Skeletal muscle tissue (tissue), 4 donors: Measurements from ENCODE around the gene HDAC10. TPM values are rescaled to one million over a fixed set of nuclear protein-coding genes. Genes with fewer than 3 reads are reported as not detected.

Experiments
- H3K27ac ChIP-seq: one replicate; pipeline ENCODE4 v1.7.0; 2013; ENCODE audit warnings: mild to moderate bottlenecking, low read depth, low read length, inconsistent platforms
- H3K27me3 ChIP-seq, 3 donors: one replicate each; pipeline ENCODE4 v1.7.0; 2013; ENCODE audit warnings: low read length in 3 of 3; ENCODE audit not compliant: control insufficient read depth in 3 of 3, insufficient read depth in 3 of 3
- H3K36me3 ChIP-seq, 3 donors: one replicate each; pipeline ENCODE4 v1.7.0; 2013; ENCODE audit warnings: low read length in 3 of 3; ENCODE audit not compliant: control insufficient read depth in 3 of 3, insufficient read depth in 3 of 3
- H3K4me1 ChIP-seq, 3 donors: one replicate each; pipeline ENCODE4 v1.7.0; 2013; ENCODE audit warnings: low read length in 3 of 3, mild to moderate bottlenecking in 3 of 3; ENCODE audit not compliant: control insufficient read depth in 3 of 3, insufficient read depth in 3 of 3
- H3K4me3 ChIP-seq, 3 donors: one replicate each; pipeline ENCODE4 v1.7.0; 2013; ENCODE audit warnings: low read length in 3 of 3
- H3K9ac ChIP-seq, 3 donors: one replicate each; pipeline ENCODE4 v1.7.0; 2013; ENCODE audit warnings: low read length in 3 of 3, mild to moderate bottlenecking in 3 of 3, moderate library complexity in 2 of 3, low read depth in 1 of 3
- H3K9me3 ChIP-seq, 3 donors: one replicate each; pipeline ENCODE4 v1.7.0; 2013; ENCODE audit warnings: low read length in 3 of 3; ENCODE audit not compliant: control insufficient read depth in 3 of 3
- total RNA-seq: library from RNA; depleted of rRNA; stranded (reverse); fragments of >200 nt; gene quantifications from one replicate; pipeline ENCODE4 v1.2.3, GENCODE V29; 2014
- donor health status: Osteomylitis.

Gene HDAC10
- total RNA-seq, 1 donor from 2014 or later = 8.9 TPM

DNA sequence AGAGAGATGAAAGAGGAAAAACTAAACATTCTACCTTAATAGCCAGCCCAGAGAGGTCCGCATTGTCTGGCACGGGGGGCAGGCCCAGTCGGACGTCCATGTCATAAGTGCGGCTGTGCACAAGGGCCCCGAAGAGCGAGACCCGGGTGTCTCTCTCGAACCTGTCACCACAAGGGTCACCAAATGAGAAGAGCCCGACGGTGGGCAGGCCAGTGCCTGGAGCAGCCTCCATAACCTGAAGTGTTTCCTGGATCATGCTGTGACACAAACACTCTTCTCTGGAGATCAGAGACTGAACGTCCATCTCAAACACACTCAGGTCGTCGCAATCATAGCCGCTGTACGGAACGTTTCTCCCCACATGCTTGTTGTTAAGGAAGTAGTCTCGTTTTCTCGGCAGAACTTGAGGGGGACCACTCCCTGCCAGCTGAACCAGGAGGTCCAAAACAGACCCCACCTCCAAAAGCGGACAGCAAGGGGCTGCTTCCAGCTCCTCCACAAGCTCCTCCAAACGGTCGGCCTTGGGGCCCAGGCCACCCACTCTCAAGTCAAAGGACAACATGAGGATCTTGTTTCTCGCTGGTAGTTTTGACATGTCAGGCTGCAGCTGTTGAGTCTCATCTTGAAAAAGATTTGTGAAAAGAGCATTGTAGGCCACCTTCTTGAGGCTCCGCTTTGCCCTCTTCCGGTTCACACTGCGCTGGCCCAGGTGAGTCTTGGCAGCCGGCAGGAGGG, 7.2 kb downstream of the HDAC10 start:
- H3K4me3 ChIP-seq = peak overlapping the region; percentile 93 to 98 (median 95)
- H3K9ac ChIP-seq = peak overlapping the region; percentile 89 to 99 (median 98)
- H3K27ac ChIP-seq = peak overlapping the region; percentile 82
- H3K9me3 ChIP-seq = no peaks in the 10 kb centered on the region
- H3K27me3 ChIP-seq = no peaks in the 10 kb centered on the region
- H3K4me1 ChIP-seq = peaks cover 33 to 57% (median 47%) of the 10 kb centered on the region in 3 donors
- peaks cover 28 to 39% (median 36%) of the 10 kb centered on the region in 3 donors for H3K36me3 ChIP-seq

DNA sequence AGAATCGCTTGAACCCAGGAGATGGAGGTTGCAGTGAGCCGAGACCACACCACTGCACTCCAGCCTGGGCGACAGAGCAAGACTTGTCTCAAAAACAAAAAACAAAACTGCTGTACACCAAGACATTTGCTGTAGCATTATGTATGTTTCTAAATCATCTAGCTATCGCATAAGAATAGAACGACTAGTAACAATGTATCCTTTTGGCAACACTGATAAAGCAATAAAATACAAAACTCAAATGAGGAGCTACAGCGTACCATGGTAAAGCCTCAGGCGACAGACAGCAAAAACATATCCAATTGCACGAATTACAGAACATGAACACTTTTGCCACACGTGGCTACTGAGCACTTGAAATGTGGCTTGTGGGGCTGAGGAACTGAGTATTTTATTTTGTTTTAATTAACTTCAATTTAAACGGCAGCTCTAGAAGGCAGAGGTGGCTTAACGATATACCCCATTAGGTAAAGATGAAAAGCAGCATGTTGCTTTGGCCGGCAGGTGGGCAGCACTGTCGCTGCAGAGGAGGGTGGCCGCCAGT, 8.6 kb downstream of the HDAC10 start:
- H3K4me1 ChIP-seq = peaks cover 33 to 46% (median 41%) of the 10 kb centered on the region in 3 donors
- no peaks in the 10 kb centered on the region for H3K27me3 ChIP-seq
- peak overlapping the region; percentile 66 to 73 (median 72) for H3K4me3 ChIP-seq
- no peak overlapping the region for H3K27ac ChIP-seq
- peaks cover 28 to 35% (median 30%) of the 10 kb centered on the region in 3 donors for H3K36me3 ChIP-seq
- no peaks in the 10 kb centered on the region for H3K9me3 ChIP-seq
- H3K9ac ChIP-seq = peak overlapping the region; percentile 65 to 76 (median 66)

DNA sequence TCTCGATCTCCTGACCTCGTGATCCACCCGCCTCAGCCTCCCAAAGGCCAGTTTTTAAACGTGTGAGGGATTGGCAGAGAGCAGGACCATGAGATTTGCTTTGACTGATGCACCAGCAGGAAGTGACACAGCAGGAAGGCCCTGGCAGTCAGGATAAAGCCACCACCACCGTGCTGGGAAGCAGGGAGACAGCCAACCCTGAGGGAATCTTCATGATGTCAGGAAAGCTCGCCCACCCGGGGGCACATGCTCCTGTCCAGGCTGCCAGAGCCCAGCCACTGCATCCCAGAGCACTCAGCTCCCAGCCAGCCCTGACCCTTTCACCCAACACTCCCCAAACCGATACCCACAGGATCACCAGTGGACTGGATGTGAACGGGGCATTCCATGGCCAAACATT, 12.3 kb downstream of the HDAC10 start:
- Histone ChIP-seq H3K36me3 (peaks cover 20 to 28% (median 28%) of the 10 kb centered on the region in 3 donors), H3K27ac (no peak overlapping the region), H3K9me3 (no peaks in the 10 kb centered on the region), H3K9ac (no peak overlapping the region), H3K4me1 (peaks cover 18 to 22% (median 21%) of the 10 kb centered on the region in 3 donors), H3K27me3 (no peaks in the 10 kb centered on the region), H3K4me3 (no peak overlapping the region)

DNA sequence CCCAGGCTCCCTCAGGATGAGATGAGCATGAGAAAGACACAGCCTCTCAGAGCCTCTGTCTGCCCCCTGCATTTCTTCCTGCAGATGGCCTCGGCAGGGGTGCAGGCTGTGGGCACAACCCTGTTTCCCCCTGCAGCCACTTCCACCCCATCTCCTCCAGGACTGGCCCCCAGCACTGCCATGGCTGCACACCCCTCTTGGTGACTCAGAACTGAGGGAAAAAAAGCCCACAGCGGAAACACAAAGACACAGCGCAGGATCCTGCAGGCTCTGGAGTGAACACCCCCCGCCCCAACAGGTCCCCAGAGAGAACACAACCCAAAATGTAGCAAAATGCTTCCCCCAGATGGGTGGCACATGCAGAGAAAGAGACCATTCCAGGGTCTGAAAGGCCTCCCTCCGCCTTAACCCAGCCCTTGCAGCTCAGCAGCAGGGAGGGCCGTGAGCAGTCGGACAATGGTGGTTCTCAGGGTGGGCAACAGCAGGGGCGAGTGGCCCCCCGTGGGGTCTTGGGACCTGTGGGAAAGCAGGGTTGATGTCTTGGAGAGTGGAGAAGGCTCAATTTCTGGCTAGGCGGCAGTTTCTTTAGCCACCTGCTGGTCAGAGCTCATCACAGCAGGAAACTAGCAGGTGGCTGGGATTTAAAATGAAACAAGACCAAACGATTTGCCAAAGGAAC, 14.2 kb downstream of the HDAC10 start:
- Histone ChIP-seq H3K9ac (no peak overlapping the region), H3K4me3 (no peak overlapping the region), H3K27me3 (no peaks in the 10 kb centered on the region), H3K9me3 (no peaks in the 10 kb centered on the region), H3K4me1 (peaks cover 8 to 10% (median 8%) of the 10 kb centered on the region in 3 donors), H3K27ac (no peak overlapping the region), H3K36me3 (peaks cover 24 to 41% (median 32%) of the 10 kb centered on the region in 3 donors)

DNA sequence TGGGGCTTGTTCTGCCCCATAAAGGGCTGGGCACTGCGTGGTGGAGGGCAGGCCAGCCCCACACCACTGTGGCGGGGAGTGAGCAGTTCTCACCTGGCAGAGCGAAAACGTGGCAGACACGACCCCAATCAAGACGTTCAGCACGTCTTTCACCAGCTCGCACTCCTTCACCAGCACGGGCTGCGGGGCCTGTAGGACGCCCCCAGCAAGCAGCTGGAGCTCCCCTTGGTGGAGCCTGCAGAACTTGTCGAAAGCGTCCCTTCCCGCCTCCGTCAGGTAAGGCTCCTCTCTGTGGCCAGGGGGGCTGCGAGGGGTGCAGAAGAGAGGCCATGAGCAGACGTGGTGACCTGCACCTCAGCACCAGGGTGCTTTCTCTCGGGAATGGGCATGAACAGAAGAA, 17.8 kb downstream of the HDAC10 start:
- H3K9ac ChIP-seq = no peak overlapping the region
- no peaks in the 10 kb centered on the region for H3K4me1 ChIP-seq
- H3K4me3 ChIP-seq = no peak overlapping the region
- no peaks in the 10 kb centered on the region for H3K27me3 ChIP-seq
- H3K9me3 ChIP-seq = no peaks in the 10 kb centered on the region
- H3K36me3 ChIP-seq = peaks cover 26 to 40% (median 34%) of the 10 kb centered on the region in 3 donors
- no peak overlapping the region for H3K27ac ChIP-seq

DNA sequence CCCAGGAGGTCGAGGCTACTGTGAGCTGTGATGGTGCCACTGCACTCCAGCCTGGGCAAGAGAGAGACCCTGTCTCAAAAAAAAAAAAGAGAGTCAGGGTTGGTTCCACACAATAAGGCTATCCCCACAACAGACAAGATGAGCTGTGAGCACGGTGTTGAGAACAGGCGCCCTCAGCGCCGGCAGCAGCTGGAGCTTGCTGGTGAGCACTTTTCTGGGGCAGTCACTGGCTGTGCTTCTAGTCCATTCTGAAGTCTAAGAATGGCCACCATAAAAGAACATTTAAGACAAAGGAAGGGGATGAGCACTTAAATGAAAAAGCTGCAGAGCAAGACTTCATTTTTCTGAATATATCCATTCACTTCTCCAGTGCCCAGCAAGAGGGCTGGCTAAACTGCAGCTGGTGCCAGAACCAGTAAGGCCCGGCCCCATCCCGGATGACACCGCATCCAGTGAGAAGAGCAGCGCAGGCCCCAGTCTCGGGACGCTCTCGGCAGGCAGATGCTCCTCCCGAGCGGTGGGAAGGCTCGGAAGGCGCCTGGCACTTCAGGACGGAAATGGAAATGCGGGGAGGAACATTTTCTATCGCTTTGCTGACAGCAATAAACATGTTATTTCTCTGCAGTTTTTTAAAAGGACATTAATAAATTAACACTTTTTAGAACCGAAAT, 18.4 kb downstream of the HDAC10 start:
- Histone ChIP-seq H3K36me3 (peaks cover 28 to 44% (median 32%) of the 10 kb centered on the region in 3 donors), H3K4me3 (no peak overlapping the region), H3K27me3 (no peaks in the 10 kb centered on the region), H3K4me1 (no peaks in the 10 kb centered on the region), H3K9me3 (no peaks in the 10 kb centered on the region), H3K27ac (no peak overlapping the region), H3K9ac (no peak overlapping the region)

DNA sequence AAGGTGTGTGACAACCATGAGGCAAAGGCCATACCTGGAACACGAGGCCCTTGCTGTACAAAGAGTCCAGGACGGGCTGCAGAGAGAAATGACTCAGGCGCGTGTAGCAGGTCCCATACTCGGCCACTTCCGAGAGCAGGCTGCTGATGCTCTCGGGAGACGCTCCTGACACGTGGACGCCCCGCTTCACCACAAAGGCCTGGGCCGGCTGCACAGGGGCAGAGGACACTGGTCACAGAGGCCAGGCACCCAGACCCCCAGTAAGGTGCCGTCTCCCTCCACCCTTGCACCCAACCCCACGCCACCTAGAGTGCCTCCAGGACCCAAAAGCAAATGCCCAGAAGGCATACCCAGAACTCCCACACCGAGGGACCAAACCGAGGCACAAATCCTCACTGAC, 21.7 kb downstream of the HDAC10 start:
- Histone ChIP-seq H3K9me3 (no peaks in the 10 kb centered on the region), H3K36me3 (peaks cover 38 to 55% (median 43%) of the 10 kb centered on the region in 3 donors), H3K27ac (no peak overlapping the region), H3K4me3 (no peak overlapping the region), H3K9ac (no peak overlapping the region), H3K27me3 (no peaks in the 10 kb centered on the region), H3K4me1 (no peaks in the 10 kb centered on the region)

DNA sequence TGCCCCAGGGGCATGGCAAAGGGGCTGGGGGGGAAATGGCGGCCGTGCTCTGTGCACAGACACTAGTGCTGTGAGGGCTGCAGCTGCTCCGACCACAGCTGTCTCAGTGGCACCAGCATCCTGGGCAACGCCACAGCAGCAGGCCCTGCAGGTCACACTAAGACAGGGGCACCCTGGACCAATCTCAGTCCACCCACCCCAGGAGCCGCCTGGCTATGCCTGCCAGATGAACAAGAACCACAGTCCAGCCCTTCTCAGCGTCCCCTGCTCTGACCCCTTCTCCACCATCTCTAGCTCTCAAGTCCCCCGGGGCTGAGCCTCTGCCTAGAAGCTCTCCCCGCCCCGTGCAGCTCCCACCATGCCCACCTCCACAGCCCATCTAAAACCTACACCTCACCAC, 22.7 kb downstream of the HDAC10 start:
- H3K9ac ChIP-seq = no peak overlapping the region
- no peak overlapping the region for H3K27ac ChIP-seq
- H3K9me3 ChIP-seq = no peaks in the 10 kb centered on the region
- H3K27me3 ChIP-seq = no peaks in the 10 kb centered on the region
- H3K4me3 ChIP-seq = no peak overlapping the region
- H3K4me1 ChIP-seq = no peaks in the 10 kb centered on the region
- H3K36me3 ChIP-seq = peaks cover 46 to 57% (median 50%) of the 10 kb centered on the region in 3 donors

DNA sequence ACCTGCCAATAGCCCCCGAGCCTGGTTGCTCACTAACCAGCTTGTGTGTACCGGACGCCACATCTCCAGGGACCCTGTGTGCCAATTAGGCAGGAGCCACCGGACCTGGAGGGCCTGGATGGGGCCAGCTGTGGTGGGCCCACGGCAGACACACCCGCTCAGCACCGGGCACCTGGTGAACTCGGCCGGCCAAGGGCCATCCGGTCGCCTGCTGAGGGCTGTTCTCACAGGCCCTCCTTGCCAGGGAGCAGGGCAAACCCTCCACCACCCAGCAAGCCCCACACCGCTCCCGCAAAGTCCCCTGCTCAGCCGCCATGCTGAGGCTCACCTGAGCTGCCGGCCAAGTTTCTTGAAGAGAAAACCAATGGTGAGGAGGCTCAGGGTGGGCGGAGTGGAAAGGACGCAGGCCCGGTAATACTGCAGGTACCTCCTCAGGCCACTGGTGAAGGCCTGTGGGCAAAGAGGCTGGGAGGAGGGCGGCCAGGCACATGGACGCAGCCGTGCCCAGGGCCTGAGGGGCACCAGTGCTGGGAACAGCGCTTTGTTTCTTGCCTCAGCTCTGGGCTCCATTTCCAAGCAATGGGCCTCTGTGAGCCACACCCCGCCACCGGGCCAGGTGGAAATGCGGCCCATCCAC, 23.4 kb downstream of the HDAC10 start:
- no peak overlapping the region for H3K9ac ChIP-seq
- no peaks in the 10 kb centered on the region for H3K4me1 ChIP-seq
- H3K4me3 ChIP-seq = no peak overlapping the region
- no peaks in the 10 kb centered on the region for H3K27me3 ChIP-seq
- peaks cover 50 to 60% (median 51%) of the 10 kb centered on the region in 3 donors for H3K36me3 ChIP-seq
- H3K9me3 ChIP-seq = no peaks in the 10 kb centered on the region
- H3K27ac ChIP-seq = no peak overlapping the region
